Measurements from ENCODE around the gene IQUB.
"Not testable (repeated sequence)": the region's sequence is repeated elsewhere in the genome, so short reads cannot be mapped to it uniquely, and the experiment has no call there.

IQUB gene

DNA sequence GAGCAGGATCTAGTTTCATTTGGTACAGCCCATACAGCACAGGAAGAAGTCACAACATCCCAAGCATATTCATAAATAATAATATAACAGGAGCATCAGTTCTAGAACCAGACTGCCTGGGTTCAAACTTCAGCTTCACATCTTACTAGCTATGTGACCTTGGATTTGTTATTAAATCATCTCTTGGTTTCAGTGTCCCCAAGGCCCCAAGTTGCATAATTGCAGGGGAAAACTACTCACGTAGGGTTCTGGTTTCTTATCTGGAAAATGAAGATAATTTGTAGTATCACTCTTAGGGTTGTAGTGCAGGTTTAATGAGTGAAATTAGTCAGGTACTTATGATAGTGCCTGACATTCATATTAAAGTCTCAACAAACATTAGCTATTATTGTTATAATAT, 5.5 kb upstream of the IQUB start:
- no peak for DNase-seq (ENCODE audit: low read depth)

DNA sequence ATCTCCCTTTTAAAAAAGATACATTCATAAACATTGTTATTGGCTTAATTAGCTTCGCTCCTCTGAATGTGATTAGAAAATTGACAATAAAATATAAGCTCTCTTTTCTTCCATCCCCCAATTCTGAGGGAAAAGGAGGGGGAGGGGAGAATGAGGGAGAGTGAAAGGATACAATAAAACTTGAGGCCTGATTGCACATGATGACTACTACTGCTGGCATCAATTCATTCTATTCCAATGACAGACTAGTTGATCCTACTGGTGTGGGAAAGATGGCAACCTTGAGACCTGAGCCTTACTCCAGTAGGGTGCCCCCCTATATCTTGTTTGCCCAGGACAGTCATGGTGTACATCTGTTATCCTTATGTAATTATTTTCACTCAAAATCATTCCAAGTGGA, 4.5 kb upstream of the IQUB start:
- no peak for DNase-seq (ENCODE audit: low read depth)

DNA sequence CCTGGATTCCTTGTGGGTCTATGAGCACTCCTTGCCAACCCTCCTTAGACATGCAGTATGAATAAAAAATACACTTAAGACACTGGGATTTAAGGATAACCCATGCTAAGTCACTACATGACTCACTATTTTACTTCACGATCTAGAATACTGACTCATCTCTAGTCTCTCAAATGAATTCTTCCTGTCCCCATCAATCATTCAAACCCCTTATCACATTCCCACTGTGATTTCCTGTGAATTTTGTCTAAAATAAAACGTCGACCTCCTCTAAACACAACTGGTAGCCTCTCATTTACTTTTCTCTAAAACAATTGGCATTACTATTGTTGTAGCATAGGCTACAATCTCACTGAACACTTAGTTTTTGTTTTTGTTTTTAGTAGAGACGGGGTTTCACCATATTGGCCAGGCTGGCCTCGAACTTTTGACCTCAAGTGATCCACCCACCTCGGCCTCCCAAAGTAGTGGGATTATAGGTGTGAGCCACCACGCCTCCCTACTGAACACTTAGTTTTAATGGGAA, 3.9 kb upstream of the IQUB start:
- DNase-seq (ENCODE audit: low read depth) = no peak

DNA sequence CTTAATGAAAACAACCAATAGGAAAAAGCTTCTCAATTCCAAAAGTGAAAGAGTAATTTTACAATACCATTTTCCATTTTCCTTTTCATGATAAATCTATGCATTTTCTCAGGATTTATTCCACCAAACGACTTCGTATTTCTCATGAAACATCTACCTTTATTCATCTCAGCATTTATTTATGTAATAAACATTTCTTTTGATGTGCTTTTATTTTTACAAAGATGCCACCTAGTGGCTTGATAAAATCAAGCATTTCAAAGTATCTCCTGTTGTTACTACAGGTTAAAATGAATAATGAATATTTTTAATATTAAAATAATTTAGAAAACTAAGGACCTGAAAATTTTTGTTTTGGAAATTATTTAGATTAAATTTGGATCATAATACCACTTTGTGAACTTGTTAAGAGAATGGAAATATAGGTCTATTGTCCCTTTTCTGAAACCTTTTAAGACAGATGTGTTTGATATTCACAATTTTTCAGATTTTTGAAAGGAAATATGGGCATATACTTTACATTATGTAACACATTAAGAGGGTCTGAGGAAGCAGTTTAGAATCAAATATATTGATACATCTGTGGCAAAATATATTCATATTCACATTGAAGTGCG, 2.7 kb upstream of the IQUB start:
- DNase-seq (ENCODE audit: low read depth) = no peak

DNA sequence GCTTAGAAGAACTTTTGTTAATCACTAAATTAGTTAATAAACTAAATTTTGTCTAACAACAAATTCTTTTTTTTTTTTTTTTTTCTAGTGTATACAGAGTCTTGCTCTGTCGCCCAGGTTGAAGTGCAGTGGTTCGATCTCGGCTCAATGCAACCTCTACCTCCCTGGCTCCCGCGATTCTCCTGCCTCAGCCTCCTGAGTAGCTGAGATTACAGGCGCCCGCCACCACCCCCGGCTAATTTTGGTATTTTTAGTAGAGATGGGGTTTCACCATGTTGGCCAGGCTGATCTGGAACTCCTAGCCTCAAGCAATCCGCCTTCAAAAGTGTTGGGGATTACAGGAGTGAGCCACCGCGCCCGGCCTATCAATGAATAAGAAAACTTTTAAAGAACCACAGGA, 1.1 kb upstream of the IQUB start:
- no peak for DNase-seq (ENCODE audit: low read depth)

DNA sequence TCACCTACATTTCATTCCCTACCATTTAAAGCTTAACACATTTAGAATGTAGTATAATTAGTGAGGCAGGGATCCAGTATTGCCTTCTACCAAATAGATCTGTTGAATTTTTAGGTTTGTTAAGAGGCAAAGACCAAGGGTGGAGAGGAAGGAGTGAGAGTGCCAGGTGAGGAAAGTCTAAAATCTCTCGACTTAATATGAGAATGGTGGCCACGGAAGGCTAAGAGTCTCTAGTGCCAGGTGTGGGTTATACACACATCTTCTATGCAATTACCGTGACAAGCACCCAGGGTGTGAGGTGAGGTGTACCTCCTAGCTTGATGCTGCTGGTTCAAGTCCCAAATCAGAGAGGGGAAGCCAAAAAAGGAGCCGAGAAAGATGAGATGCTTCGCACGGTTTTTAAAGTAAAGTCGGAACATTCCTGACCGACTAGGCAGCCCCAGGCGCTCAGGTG, 439 bp downstream of the IQUB start:
- no peak for DNase-seq (ENCODE audit: low read depth)

DNA sequence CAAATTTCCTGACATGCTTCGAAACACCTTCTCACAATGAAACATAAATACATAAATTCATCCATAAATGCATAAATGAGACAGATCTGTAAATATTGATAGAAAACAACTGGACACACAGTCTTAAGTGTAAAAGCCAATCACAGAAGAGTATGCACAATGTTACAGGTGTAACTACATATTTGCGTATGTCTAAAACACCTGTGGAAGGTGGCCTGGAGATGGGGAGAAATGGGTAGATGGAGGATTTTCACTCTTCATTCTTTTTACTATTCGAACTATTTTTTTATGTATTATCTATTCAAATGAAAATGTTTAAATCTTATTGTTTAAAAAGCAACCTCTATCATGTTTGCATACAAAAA, 860 bp downstream of the IQUB start:
- no peak for DNase-seq (ENCODE audit: low read depth)

DNA sequence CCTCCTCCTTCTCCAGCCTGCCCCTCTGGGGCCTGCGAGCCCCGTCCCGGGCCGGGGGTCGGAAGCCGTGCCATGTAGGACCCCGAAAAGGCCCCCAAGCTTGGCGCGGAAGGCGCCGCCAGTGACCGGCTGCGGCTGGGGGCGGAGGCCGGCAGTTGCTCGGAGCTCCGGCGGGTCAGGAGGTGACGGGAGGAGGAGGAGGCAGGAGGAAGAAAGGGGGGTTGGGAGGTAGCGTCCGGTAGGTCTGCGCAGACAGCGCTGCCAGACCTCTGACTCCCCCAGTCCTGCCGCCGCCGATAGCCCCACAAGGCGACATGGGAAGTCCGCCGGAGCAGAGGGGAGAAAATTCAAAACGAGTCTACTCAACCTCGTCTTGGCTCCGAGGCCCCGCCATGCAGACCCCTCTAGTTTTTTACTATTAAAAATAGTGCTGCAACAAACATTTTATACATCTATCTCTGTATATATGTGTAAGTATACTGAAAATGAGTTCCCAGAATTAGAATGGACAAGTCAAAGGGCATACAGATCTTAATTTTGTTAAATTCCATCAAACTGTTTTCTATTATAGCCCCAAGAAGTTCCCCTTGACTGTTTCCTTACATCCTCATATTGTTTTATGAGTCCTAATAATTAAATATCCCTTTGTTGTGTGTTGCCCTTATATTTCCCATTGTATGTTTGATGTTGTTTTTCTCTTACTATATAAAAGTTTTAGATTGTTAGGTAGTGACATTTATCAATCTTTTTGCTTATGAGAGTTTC, 1.4 kb downstream of the IQUB start:
- DNase-seq (ENCODE audit: low read depth) = not testable (repeated sequence)

DNA sequence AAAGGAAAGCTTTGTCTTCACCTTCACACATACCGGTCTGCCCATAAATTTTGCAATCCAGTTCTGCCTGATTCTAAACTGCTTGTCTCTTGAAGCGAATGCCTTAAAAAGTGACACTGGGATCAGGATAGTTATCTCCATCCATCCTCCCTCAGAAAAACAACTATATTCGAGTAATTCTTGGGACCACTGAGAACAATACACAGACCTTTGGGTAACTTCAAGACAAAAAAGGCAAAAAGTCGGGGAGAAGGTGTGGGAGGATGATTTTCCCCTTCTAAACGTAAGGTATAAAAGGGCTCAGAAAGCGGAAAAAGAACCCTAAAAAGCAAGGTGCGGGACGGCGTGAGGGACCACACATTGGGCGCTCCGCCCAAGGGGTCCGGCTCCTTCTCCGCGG, 2.1 kb downstream of the IQUB start:
- not testable (repeated sequence) for DNase-seq (ENCODE audit: low read depth)

DNA sequence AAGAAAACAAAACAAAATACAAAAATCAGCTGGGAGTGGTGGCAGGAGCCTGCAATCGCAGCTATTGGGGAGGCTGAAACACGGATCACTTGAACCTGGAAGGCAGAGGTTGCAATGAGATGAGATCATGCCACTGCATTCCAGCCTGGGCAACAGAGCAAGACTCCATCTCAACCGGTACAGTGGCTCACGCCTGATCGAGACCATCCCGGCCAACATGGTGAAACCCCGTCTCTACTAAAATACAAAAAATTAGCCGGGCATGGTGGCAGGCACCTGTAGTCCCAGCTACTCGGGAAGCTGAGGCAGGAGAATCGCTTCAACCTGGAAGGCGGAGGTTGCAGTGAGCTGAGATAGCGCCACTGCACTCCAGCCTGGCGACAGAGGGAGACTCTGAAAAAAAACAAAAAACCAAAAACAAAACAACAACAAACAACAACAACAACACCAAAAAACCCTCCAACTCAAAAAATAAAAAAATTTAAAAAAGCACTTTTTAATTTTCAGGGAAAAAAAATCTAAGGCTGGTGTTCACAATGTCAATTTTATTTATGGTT, 4.3 kb downstream of the IQUB start:
- DNase-seq (ENCODE audit: low read depth) = not testable (repeated sequence)

DNA sequence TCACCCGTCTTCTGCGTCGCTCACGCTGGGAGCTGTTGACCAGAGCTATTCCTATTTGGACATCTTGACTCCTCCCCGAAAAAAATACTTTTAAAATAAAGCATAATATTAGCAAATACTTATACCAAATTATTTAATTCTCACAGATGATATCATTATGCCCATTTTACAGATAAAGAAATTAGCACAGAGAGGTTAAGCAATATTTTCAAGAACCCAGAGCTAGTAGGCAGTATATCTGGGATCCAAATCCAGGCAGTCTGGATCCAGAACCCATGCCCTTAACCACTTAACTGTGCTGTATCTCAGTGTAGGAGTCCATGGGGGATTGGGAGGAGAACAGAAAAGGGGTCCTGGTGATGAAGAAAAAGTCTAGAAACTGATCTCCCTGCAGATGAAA, 6.1 kb downstream of the IQUB start:
- no peak for DNase-seq (ENCODE audit: low read depth)

DNA sequence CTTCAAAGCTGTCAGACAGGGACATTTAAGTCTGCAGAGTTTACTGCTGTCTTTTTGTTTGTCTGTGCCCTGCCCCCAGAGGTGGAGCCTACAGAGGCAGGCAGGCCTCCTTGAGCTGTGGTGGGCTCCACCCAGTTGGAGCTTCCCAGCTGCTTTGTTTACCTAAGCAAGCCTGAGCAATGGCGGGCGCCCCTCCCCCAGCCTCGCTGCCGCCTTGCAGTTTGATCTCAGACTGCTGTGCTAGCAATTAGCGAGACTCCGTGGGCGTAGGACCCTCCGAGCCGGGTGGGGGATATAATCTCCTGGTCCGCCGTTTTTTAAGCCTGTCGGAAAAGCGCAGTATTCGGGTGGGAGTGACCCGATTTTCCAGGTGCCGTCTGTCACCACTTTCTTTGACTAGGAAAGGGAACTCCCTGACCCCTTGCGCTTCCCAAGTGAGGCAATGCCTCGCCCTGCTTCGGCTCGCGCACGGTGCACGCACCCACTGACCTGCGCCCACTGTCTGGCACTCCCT, 6.6 kb downstream of the IQUB start:
- not testable (repeated sequence) for DNase-seq (ENCODE audit: low read depth)

DNA sequence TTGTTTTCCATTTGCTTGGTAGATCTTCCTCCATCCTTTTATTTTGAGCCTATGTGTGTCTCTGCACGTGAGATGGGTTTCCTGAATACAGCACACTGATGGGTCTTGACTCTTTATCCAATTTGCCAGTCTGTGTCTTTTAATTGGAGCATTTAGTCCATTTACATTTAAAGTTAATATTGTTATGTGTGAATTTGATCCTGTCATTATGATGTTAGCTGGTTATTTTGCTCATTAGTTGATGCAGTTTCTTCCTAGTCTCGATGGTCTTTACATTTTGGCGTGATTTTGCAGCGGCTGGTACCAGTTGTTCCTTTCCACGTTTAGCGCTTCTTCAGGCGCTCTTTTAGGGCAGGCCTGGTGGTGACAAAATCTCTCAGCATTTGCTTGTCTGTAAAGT, 7.9 kb downstream of the IQUB start:
- not testable (repeated sequence) for DNase-seq (ENCODE audit: low read depth)

DNA sequence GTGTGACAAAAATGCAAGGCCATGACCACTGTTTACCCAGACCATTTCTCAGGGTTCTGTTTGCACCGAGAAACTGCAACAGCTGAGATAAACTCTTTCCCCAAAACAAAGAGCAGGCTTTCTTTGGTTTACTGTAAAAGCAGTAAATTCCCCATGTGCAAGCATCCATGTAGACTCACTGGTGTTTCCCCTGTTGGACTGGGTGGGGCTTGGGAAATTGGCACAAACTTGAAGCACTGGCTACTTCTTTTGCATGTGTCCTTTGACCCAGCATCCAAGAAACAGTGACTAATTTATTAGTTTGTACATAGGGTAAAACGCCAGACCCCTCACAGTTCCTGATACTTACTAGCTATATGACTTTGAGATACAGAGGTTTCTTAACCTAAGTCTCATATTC, 12.3 kb downstream of the IQUB start:
- DNase-seq (ENCODE audit: low read depth) = no peak

DNA sequence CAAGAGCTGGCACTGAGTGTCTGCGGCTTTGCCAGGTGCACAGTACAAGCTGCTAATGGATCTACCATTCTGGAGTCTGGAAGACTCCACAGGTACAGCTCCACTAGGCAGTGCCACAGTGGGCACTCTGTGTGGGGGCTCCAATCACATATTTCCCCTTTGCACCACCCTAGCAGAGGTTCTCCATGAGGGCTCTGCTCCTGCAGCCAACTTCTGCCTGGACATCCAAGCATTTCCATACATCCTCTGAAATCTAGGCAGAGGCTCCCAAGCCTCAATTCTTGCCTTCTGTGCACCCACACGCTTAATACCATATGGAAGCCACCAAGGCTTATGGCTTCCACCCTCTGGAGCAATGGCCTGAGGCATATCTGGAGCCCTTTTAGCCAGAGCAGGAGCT, 29.2 kb downstream of the IQUB start:
- DNase-seq (ENCODE audit: low read depth) = no peak

DNA sequence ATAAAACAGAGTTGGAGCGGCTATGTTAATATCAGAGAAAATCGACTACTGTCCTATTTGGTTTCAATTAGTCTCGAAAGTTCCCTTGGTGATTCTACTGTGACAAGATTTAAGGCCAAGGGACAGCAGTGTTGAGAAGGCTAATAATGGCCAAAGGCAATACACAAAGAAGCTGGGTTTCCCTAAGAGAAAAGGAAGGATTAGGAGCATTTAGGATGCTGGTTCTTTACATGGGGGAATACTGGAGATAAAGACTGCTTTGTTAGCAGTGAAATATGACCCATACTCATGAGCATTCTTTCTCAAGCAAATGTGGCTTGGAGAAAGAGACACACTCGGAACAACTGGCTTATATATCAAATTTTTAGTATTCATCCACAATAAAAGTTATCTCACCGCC, 32.2 kb downstream of the IQUB start:
- no peak for DNase-seq (ENCODE audit: low read depth)

DNA sequence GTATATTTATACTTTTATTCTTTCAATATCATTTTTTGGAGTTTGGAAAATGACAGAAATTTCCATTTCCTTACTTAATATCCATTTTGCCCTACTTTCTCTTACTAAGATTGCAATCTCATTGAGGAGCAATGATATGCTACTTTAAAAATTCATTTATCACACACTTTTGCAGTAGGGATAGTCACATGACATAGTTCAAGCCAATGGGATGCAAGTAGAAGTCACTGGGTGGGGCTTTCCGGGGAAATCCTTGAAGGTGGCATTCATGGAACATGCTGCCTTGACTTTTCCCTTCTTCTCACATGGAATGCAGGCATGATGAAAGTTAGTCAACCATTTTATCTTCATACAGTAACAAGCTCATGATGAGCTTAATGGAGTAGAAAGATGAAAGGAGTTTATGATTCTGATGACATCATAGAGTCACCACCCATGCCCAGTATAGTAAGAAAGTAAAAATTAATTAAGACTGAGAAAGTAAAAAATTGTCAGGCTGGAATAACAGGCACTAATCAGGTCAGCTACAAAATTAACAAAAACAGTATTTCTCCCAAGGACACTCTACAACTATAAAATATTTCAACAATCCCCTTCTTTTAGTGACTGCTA, 33.4 kb downstream of the IQUB start:
- no peak for DNase-seq (ENCODE audit: low read depth)

DNA sequence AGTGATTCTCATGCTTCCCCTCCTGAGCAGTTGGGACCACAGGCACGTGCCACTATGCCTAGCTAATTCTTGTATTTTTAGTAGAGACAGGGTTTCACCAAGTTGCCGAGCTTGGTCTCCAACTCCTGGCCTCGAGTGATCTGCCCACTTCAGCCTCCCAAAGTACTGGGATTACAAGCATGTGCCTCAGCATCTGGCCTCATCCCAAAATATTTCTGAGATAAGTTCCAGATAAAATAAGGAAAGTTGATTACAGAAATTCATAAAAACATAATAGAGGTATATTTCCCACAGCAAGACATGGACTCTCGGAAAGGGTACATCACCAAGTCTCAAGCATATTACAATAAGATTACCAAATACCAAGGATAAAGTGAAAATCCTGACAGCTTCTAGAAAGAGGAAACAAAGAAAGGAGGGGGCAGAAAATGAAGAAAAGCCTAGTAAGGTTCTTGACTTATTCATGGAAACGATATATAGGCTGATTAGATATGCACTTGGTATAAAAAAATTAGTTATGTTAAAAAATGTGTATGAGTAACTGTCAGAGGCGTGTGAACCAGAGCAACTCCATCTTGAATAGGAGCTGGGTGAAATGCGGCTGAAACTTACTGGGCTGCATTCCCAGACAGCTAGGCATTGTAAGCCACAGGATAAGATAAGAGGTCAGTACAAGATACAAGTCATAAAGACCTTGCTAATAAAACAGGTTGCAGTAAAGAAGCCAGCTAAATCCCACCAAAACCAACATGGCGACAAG, 35.0 kb downstream of the IQUB start:
- DNase-seq (ENCODE audit: low read depth) = peak; percentile 1

DNA sequence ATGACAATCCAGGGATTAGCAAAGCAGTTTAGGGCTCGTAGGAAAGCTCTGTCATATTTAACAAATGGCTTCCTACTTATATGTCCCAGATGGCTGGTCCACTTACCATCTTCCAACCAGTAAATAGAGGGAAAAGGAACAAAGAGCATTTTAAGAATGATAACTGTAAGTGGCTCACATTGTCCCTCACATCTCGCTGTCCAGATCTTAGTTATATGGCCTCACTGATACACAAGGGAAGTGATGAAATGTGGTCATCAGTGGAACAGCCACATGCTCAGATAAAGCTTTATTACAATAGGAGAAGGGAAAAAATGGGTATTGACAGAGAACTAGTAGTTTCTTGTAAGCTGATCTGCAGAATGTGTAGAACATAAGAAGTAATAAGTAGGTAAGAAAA, 35.8 kb downstream of the IQUB start:
- no peak for DNase-seq (ENCODE audit: low read depth)

DNA sequence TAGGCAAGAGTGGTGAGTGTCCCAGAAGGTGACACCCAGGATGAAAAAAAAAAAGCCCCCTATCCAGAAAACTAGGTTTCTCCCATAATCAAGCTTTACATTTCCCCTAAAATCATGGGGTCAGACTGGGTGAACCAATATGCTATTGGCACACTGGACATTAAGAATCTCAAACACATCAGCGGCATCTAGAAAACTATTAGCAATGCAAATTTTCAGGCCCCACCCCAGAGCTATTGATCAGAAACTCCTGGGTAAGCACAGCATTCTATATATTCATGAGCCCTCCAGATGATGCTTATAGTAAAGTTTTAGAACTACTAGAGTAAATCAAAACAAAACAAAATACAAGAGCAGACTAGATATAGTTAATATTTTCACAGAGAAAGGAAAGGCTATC, 36.4 kb downstream of the IQUB start:
- DNase-seq (ENCODE audit: low read depth) = no peak

DNA sequence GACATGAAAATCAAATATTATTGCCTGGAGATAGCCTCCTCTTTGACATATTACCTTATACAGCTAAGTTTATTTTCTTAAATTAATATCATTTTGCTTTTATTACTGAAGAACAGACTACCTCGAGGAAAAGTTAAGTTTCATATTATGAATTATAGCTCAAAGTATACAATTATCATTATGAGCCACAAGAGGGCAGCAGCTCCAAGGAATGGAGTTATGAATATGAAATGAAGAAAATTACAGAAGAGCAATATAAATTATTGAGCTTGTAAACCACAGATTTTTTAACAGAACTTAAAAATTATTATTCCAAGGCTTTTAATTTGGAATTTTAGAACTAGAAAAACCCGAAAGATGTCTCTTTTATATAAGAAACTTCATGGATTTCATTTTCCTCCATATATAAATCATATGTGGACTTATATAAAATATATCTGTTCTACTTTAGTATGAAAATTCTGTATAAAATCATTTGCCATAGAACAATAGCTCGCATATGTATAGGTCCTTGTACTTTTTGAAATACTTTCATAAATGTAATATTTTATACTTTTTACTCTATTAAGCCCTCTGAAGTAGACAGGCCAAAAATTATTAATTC, 40.1 kb downstream of the IQUB start:
- DNase-seq (ENCODE audit: low read depth) = peak; percentile 3

DNA sequence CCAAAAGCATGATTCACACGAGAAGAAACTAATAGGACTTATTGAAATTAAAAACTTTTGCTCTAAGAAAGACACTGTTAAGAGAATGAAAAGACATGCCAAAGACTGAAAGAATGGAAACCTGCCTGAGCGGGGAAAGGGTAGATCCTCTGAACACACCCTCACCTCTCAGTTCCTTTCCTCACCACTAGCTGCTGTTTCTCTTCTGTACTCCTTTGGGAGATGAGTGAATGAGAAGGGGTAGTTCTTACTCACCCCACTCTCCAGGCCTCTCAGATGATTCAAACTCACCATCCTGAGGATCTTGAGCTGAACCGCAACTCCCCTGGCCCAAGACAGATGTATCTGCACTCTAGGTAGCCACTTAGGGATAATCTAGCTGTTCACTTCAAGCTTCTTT, 41.9 kb downstream of the IQUB start:
- DNase-seq (ENCODE audit: low read depth) = no peak

Data from non-pigmented ciliary epithelial cell (primary cell).